ENCODE measurements around the gene TAOK3. TPM values are rescaled to one million over a fixed set of nuclear protein-coding genes. Genes with fewer than 3 reads are reported as not detected.

TAOK3 gene
- total and polyA plus RNA-seq, 2 of the 4 experiments (the other 2 are of a cell fraction), result 26.3 to 54.5 TPM

GRCh38 chr12:118148287-118148686 lies 224.4 kb downstream of the TAOK3 start:
- Histone ChIP-seq H4K20me1 (ENCODE audit: insufficient read depth, low read length) (no peaks in the 10 kb centered on the region; the same call in 1 of the 2 replicates), H3K9ac (ENCODE audit: low read depth, low read length) (no peak overlapping the region), H3K4me3 (ENCODE audit: insufficient read depth, low read depth, low read length) (no peak overlapping the region), H3K9me1 (ENCODE audit: insufficient read depth, low read length) (no peaks in the 10 kb centered on the region; the same call in 1 of the 2 replicates), H3K79me1 (ENCODE audit: low read depth in 1 of 2, low read length in 2 of 2) (peaks cover 0 to 14% of the 10 kb centered on the region in 2 experiments; a peak in 3 of 4 replicates), H3K56ac (ENCODE audit: extremely low read depth, insufficient read depth, low read length) (no peak overlapping the region), H3K23ac (ENCODE audit: low read depth, low read length) (no peak overlapping the region), H2BK120ac (ENCODE audit: low read depth, low read length) (no peak overlapping the region), H2AK9ac (replicated peaks; ENCODE audit: low read depth, low read length, poor library complexity) (no peak overlapping the region), H2AK5ac (ENCODE audit: low read depth, low read length) (no peak overlapping the region), H3K27ac (ENCODE audit: insufficient read depth, low read length) (no peak overlapping the region), H3K14ac (replicated peaks; ENCODE audit: low read depth, low read length) (no peak overlapping the region), H2BK15ac (ENCODE audit: low read depth, low read length) (no peak overlapping the region), H4K91ac (ENCODE audit: insufficient read depth, low read depth, low read length) (no peak overlapping the region), H3K4me2 (ENCODE audit: low read depth, low read length) (no peak overlapping the region), H3K27me3 (ENCODE audit: control insufficient read depth, insufficient read depth, low read length) (no peaks in the 10 kb centered on the region), H4K8ac (ENCODE audit: low read depth in 2 of 2, low read length in 2 of 2) (no peak overlapping the region), H2BK20ac (ENCODE audit: low read depth, low read length) (no peak overlapping the region), H3K4ac (ENCODE audit: low read depth, low read length) (no peak overlapping the region), H3K4me1 (ENCODE audit: control insufficient read depth, insufficient read depth, low read length) (no peaks in the 10 kb centered on the region), H2BK5ac (ENCODE audit: low read depth, low read length, poor library complexity, severe bottlenecking) (no peak overlapping the region), H4K5ac (ENCODE audit: low read depth, low read length) (no peak overlapping the region), H3K18ac (ENCODE audit: low read depth, low read length) (no peak overlapping the region), H3K36me3 (ENCODE audit: control insufficient read depth, insufficient read depth, low read length) (peaks cover 49% of the 10 kb centered on the region), H3K9me3 (ENCODE audit: control insufficient read depth, insufficient read depth, low read length) (no peaks in the 10 kb centered on the region), H2AFZ (replicated peaks; ENCODE audit: low read length, poor library complexity) (no peak overlapping the region)
- BruUV-seq (replicated peaks), result no TSS peak
- ChIA-PET CTCF (no interaction called here), POLR2A (ENCODE audit: unreplicated experiment) (no interaction called here)
- no peak for ATAC-seq (ENCODE audit: low read depth)
- DNase-seq, result no peak
- no CpG with 5 or more reads among the region's 5 CpGs for WGBS, 2 experiments (ENCODE audit: extremely low coverage in 2 of 2, insufficient read length in 1 of 2)
- TF ChIP-seq MXI1 (IDR thresholded peaks at IDR 0.05; ENCODE audit: borderline replicate concordance, low read depth, low read length) (no peak), RFX5 (IDR thresholded peaks at IDR 0.05; ENCODE audit: low read depth, low read length) (no peak), MAZ (IDR thresholded peaks at IDR 0.05; ENCODE audit: borderline replicate concordance, low read depth, low read length) (no peak), CHD1 (IDR thresholded peaks at IDR 0.05; ENCODE audit: low read depth, low read length) (no peak), RCOR1 (IDR thresholded peaks at IDR 0.05; ENCODE audit: insufficient replicate concordance, low read length) (no peak), CEBPB (IDR thresholded peaks at IDR 0.05; ENCODE audit: low read depth, low read length) (no peak), NFE2L2 (IDR thresholded peaks at IDR 0.05; ENCODE audit: low read depth, low read length) (no peak), FOS (IDR thresholded peaks at IDR 0.05; ENCODE audit: low read depth, low read length) (no peak), CTCF (conservative IDR thresholded peaks at IDR 0.05; ENCODE audit: low read depth, low read length) (no peak), USF2 (IDR thresholded peaks at IDR 0.05; ENCODE audit: low read depth, low read length) (no peak), ELK1 (IDR thresholded peaks at IDR 0.05; ENCODE audit: borderline replicate concordance, low read depth, low read length) (no peak), BHLHE40 (IDR thresholded peaks at IDR 0.05; ENCODE audit: low read depth, low read length) (no peak), MAFK (IDR thresholded peaks at IDR 0.05; ENCODE audit: low read depth, low read length) (no peak), POLR2A (IDR thresholded peaks at IDR 0.05; ENCODE audit: low read depth, low read length) (no peak), SMC3 (IDR thresholded peaks at IDR 0.05; ENCODE audit: low read depth, low read length) (no peak), RAD21 (IDR thresholded peaks at IDR 0.05; ENCODE audit: low read length) (no peak)
- in situ Hi-C loops (cut with MboI; ENCODE audit: low sequenced_read_pairs) (loop anchor here (25.0 kb wide), 1 partner anchor 286 kb away; no protein-coding TSS in a partner anchor), dilution Hi-C loops (cut with HindIII; ENCODE audit: low sequenced_read_pairs, unreplicated experiment) (no loop called here), intact Hi-C loops (cut with micrococcal nuclease) (no loop called here)
